Left renal cortex interstitium (tissue), 4 donors: ENCODE results near the gene AJM1. TPM values are rescaled to one million over a fixed set of nuclear protein-coding genes. Genes with fewer than 3 reads are reported as not detected.
"Not testable (repeated sequence)": the region's sequence is repeated elsewhere in the genome, so short reads cannot be mapped to it uniquely, and the experiment has no call there.

Source experiments
- DNase-seq, 4 donors: peaks; one replicate each; pipeline ENCODE4 v3.0.0-alpha.2; 2013; ENCODE audit warnings: low read depth in 4 of 4, low spot score in 2 of 4, missing footprints in 1 of 4
- polyA plus RNA-seq, 4 donors: library from polyadenylated mRNA; unstranded; fragments of 120-200 nt; gene quantifications; one replicate each; pipeline ENCODE4 v1.2.1, GENCODE V29; 2013; ENCODE audit not compliant: insufficient read length in 4 of 4

AJM1 gene
- polyA plus RNA-seq, 4 donors, result 0.68 to 1.8 (median 1.3) TPM

GRCh38 chr9:136865768-136866103, 23.5 kb downstream of the AJM1 start:
- DNase-seq, result no peak

- not testable (repeated sequence) for DNase-seq
These were observed 24.7 kb downstream of the AJM1 start for GRCh38 chr9:136866898-136867421.

DNA sequence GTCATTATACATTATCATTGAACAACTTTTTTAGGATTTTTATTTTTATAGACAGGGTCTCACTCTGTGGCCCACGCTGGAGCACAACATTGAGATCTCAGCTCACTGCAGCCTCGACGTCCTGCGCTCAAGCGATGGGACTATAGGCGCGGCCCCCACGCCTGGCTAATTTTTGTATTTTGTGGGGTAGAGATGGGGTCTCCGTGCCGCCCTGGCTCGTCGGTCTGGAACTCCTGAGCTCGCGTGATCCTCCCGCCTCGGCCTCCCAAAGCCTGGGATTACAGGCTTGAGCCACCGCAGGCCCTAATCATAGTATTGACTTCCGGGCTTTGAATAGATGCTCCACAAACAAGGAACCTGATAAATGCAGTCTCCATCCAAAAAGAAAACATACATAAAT, 25.2 kb downstream of the AJM1 start:
- no peak for DNase-seq

- DNase-seq, result no peak
These were observed 25.6 kb downstream of the AJM1 start for GRCh38 chr9:136867917-136868316.

DNA sequence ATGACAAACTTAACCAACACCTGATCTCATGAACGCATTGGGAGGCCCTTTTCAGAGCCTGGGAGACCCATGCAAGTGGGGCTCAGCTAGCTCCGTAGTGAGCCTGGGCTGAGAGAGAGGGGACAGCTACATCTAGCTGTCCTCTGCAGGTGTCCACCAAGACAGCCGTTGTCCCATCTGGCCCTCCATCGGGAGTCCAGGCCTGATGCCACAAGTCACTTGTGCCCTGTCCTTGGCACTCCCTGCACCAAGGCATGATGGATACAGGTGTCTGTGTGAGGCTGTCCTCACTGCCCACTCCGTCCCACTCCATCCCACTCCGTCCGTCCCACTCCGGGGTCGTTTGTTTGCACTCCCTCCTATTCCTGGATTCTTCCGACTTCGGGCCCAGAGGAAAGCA, 26.4 kb downstream of the AJM1 start:
- DNase-seq, result no peak

DNA sequence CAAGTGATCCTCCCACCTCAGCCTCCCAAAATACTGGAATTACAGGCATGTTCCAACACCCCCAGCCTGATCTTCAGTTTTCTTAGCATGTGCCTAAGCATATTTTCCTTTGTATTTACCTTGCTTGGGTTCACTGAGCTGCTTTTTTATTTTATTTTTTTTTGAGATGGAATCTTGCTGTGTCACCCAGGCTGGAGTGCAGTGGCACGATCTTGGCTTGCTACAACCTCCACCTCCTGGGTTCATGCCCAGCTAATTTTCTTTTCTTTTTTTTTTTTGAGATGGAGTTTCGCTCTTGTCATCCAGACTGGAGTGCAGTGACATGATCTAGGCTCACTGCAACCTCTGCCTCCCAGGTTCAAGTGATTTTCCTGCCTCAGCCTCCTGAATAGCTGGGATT, 27.3 kb downstream of the AJM1 start:
- DNase-seq, result not testable (repeated sequence)

DNA sequence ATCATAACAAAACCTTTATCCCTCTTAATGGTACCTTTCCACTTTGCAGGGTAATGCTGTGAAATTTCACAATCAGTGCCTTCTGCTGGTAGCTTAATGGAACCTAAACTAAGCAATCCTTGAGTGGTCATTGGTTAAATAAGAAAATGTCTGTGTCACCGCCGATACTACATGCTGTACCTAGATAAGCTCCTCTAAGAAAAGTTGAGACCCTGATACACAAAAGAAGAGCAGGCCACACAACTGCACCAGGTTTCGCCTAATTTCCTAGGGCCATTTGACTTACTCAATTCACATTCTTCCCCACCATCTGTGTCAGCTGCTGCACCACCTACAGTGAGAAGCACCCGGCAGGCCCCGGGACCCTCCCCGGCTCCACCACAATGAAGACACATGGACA, 32.9 kb downstream of the AJM1 start:
- no peak for DNase-seq

GRCh38 chr9:136876476-136876875, 34.2 kb downstream of the AJM1 start:
- DNase-seq, result no peak

- DNase-seq, result no peak
These were observed 38.4 kb downstream of the AJM1 start for GRCh38 chr9:136880651-136881050.

DNA sequence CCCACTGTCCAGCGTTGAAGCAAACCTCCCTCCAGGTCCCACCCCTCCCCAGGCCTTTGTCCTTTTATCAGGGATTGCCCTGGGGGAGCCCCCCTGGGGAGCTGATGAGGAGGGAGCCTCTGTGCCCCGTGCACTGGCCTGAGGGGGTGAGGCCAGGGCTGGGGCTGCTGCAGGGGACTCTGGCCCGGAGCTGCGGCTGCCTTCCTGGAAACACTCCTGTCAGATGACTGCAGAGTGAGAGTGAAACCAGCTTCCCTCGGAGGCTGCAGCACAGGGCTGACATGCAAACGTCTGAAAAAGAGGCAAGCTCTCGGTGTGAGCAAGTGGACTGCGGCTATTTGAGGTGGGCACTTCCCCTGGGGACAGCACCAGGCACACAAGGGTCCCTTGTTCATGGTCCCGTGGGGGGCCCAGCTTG, 39.4 kb downstream of the AJM1 start:
- DNase-seq, result no peak

GRCh38 chr9:136882109-136882946, 40.0 kb downstream of the AJM1 start:
- no peak for DNase-seq

DNA sequence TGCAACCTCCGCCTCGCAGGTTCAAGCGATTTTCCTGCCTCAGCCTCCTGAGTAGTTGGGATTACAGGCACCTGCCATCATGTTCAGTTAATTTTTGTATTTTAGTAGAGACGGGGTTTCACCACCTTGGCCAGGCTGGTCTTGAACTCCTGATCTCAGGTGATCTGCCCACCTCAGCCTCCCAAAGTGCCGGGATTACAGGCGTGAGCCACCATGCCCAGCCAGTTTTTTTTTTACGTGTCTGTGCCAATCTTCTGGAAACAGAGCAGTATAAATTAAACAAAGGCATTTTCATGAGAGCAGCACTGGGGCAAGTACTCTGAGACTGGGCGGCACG, 40.6 kb downstream of the AJM1 start:
- DNase-seq, result not testable (repeated sequence)

- DNase-seq, result not testable (repeated sequence)
These were observed 41.4 kb downstream of the AJM1 start for GRCh38 chr9:136883670-136884069.

GRCh38 chr9:136885950-136886578, 43.8 kb downstream of the AJM1 start, which contains the start of gene TRAF2:
TSS of gene TRAF2 (plus strand) at chr9:136886516. CDS start at chr9:136898741, 12,225 bp downstream.
- peak; percentile 87 to 96 (median 94) for DNase-seq

DNA sequence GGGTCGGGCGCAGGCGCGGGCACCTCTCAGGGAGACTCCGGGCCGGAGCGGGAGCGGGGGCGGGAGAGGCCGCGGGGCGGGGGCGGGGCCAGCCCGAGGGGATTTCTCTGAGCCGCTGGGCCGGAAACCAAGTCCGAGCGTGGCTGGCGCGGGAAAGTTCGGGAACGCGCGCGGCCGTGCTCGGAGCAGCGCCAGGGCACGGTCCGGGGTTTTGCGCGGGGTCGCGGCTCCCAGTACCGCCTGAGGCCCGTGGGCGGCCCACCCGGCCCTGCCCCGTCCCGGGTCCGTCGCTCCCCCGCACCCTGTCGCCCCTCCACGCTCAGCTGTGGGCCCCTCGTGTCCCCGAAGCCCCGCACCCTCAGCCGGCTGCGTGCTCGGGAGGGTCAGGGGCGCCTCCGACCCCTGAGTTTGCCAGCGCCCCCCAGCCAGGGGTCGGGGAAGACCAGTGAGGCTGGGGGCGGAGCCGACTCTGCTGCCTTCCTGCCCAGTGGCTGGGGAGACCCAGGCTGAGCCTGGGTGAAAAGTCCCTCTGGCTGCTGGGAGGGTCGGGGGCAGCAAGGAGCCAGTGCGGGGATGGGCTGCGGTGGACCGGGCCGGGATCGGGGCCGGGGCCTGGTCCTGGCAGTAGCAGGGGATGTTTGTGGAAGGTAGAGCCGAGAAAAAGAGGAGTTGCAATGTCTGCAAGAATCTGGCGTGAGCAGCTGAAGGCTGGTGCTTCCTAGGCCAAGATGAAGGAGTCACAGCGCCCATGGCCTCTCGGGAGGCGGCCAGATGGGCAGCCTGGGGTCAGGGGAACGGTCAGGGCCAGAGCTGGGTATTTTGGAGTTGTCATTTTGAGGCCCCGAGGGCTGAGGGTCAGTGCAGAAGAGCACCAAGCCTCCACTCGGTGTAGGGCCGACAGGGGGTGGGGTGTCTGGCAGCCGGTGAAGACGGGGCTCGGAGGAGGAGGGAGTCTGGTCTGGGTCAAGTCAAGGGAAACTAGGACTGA, 44.6 kb downstream of the AJM1 start:
- no peak for DNase-seq

DNA sequence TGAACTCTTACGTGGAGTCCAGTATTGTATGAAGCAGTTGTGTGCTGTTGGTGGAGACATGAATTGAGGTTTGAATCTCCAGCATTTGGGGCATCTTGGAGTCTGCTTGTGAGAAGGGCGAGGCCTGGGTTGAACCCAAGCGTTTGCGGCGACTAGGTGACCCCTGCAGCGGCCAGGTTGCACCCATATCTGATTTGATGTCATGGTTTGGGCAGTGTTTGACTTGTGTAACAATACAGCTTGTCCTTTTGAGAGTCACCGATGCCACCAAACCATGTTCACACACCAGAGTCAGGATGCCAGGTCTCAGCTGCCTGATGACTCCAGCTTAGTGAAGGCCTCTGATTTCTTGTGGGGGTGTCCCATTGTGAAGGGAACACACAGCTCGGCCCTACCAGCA, 46.2 kb downstream of the AJM1 start:
- no peak for DNase-seq

DNA sequence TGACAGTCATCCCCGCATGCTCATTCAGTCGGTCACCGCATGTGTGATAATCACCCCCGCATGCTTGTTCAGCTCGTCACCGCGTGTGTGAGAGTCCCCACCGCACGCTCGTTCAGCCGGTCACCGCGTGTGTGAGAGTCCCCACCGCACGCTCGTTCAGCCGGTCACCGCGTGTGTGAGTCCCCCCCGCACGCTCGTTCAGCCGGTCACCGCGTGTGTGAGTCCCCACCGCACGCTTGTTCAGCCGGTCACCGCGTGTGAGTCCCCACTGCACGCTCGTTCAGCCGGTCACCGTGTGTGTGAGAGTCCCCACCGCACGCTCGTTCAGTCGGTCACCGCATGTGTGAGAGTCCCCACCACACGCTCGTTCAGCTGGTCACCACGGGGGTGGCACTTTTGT, 47.6 kb downstream of the AJM1 start:
- no peak for DNase-seq

DNA sequence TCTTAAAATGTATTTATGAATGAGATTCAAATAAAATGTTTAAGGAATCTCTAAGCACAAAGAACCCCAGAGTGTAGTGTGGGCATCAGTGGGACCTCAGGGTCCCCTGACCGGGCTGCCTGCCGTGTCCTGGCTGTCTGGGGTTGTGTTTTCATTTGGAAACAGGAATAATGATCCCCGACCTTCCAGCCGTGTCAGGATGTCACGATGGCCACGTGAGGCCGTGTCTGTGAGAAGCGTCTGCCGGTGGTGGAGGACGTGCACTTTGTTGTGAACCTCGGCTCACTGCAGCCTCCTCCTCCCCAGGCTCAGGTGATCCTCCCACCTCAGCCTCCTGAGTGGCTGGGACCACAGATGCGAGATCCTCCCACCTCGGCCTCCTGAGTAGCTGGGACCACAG, 48.4 kb downstream of the AJM1 start:
- DNase-seq, result no peak
